ENCODE results near the gene NOC2L.

Gene NOC2L

GRCh38 chr1:919271-919872, 39.7 kb downstream of the NOC2L start:
- TF ChIP-seq TCF12 (IDR thresholded peaks at IDR 0.05; ENCODE audit: low read depth) (no peak), EP300 (IDR thresholded peaks at IDR 0.05; ENCODE audit: borderline replicate concordance) (no peak), TEAD4 (IDR thresholded peaks at IDR 0.05) (no peak), USF1 (IDR thresholded peaks at IDR 0.05) (no peak), REST (IDR thresholded peaks at IDR 0.05; ENCODE audit: low read depth) (no peak), MAX (IDR thresholded peaks at IDR 0.05) (no peak), TAF1 (IDR thresholded peaks at IDR 0.05; ENCODE audit: low read depth) (no peak), CEBPB (IDR thresholded peaks at IDR 0.05) (no peak), RAD21 (IDR thresholded peaks at IDR 0.05; ENCODE audit: low read depth) (no peak), EGR1 (IDR thresholded peaks at IDR 0.05) (no peak), ZBTB7A (IDR thresholded peaks at IDR 0.05; ENCODE audit: low read depth) (no peak), YY1 (IDR thresholded peaks at IDR 0.05; ENCODE audit: low read depth) (no peak), CREB1 (IDR thresholded peaks at IDR 0.05; ENCODE audit: low read depth) (no peak)

- no peak for TF ChIP-seq ZBTB7A (IDR thresholded peaks at IDR 0.05; ENCODE audit: low read depth)
- no peak for TF ChIP-seq EP300 (IDR thresholded peaks at IDR 0.05; ENCODE audit: borderline replicate concordance)
- TF ChIP-seq TAF1 (IDR thresholded peaks at IDR 0.05; ENCODE audit: low read depth), result no peak
- TF ChIP-seq REST (IDR thresholded peaks at IDR 0.05; ENCODE audit: low read depth), result no peak
- TF ChIP-seq YY1 (IDR thresholded peaks at IDR 0.05; ENCODE audit: low read depth), result no peak
- no peak for TF ChIP-seq TEAD4 (IDR thresholded peaks at IDR 0.05)
- TF ChIP-seq CEBPB (IDR thresholded peaks at IDR 0.05), result no peak
- TF ChIP-seq FOXM1 (IDR thresholded peaks at IDR 0.05; ENCODE audit: borderline replicate concordance, low read depth), result no peak
- TF ChIP-seq RAD21 (IDR thresholded peaks at IDR 0.05; ENCODE audit: low read depth), result no peak
These were observed 40.2 kb downstream of the NOC2L start for GRCh38 chr1:918843-919242.

- TF ChIP-seq FOXM1 (IDR thresholded peaks at IDR 0.05; ENCODE audit: borderline replicate concordance, low read depth), result no peak
- TF ChIP-seq USF1 (IDR thresholded peaks at IDR 0.05), result no peak
- no peak for TF ChIP-seq TEAD4 (IDR thresholded peaks at IDR 0.05)
- no peak for TF ChIP-seq ZBTB7A (IDR thresholded peaks at IDR 0.05; ENCODE audit: low read depth)
- TF ChIP-seq TCF12 (IDR thresholded peaks at IDR 0.05; ENCODE audit: low read depth), result no peak
- no peak for TF ChIP-seq CEBPB (IDR thresholded peaks at IDR 0.05)
- TF ChIP-seq REST (IDR thresholded peaks at IDR 0.05; ENCODE audit: low read depth), result no peak
- TF ChIP-seq RAD21 (IDR thresholded peaks at IDR 0.05; ENCODE audit: low read depth), result no peak
- TF ChIP-seq EGR1 (IDR thresholded peaks at IDR 0.05), result no peak
These were observed 40.7 kb downstream of the NOC2L start for GRCh38 chr1:918353-918752.

- TF ChIP-seq FOXM1 (IDR thresholded peaks at IDR 0.05; ENCODE audit: borderline replicate concordance, low read depth) (no peak), EGR1 (IDR thresholded peaks at IDR 0.05) (no peak), EP300 (IDR thresholded peaks at IDR 0.05; ENCODE audit: borderline replicate concordance) (no peak), ZBTB7A (IDR thresholded peaks at IDR 0.05; ENCODE audit: low read depth) (no peak), YY1 (IDR thresholded peaks at IDR 0.05; ENCODE audit: low read depth) (no peak), TEAD4 (IDR thresholded peaks at IDR 0.05) (no peak)
These were observed 41.5 kb downstream of the NOC2L start for GRCh38 chr1:917466-918091.

GRCh38 chr1:917076-917459, 42.0 kb downstream of the NOC2L start:
- TF ChIP-seq TCF12 (IDR thresholded peaks at IDR 0.05; ENCODE audit: low read depth) (no peak), EP300 (IDR thresholded peaks at IDR 0.05; ENCODE audit: borderline replicate concordance) (no peak), TEAD4 (IDR thresholded peaks at IDR 0.05) (no peak), EGR1 (IDR thresholded peaks at IDR 0.05) (no peak), CEBPB (IDR thresholded peaks at IDR 0.05) (no peak), YY1 (IDR thresholded peaks at IDR 0.05; ENCODE audit: low read depth) (no peak), REST (IDR thresholded peaks at IDR 0.05; ENCODE audit: low read depth) (no peak), CREB1 (IDR thresholded peaks at IDR 0.05; ENCODE audit: low read depth) (no peak), USF1 (IDR thresholded peaks at IDR 0.05) (no peak), TAF1 (IDR thresholded peaks at IDR 0.05; ENCODE audit: low read depth) (no peak), RAD21 (IDR thresholded peaks at IDR 0.05; ENCODE audit: low read depth) (no peak)
